Forelimb muscle (tissue), 1 donor: Measurements from ENCODE around the gene GPR137B. TPM values are rescaled to one million over a fixed set of nuclear protein-coding genes. Genes with fewer than 3 reads are reported as not detected.

ENCODE experiments used
- polyA plus RNA-seq: library from polyadenylated mRNA; unstranded; fragments of 120-200 nt; gene quantifications from one replicate; pipeline ENCODE4 v1.2.1, GENCODE V29; 2013; ENCODE audit not compliant: insufficient read length

GPR137B gene
- polyA plus RNA-seq, 1 donor: 3.7 TPM

Other genes starting within 250 kb of the GPR137B start
- 230 TPM for gene NID1, start 77.4 kb upstream of the GPR137B start, polyA plus RNA-seq
- 3.0 TPM for gene ERO1B, start 139.4 kb downstream of the GPR137B start, polyA plus RNA-seq